Measurements from ENCODE around the gene DEFB108B.
"Not testable (repeated sequence)": the region's sequence is repeated elsewhere in the genome, so short reads cannot be mapped to it uniquely, and the experiment has no call there.

The DEFB108B gene, protein sequence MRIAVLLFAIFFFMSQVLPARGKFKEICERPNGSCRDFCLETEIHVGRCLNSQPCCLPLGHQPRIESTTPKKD

DNA sequence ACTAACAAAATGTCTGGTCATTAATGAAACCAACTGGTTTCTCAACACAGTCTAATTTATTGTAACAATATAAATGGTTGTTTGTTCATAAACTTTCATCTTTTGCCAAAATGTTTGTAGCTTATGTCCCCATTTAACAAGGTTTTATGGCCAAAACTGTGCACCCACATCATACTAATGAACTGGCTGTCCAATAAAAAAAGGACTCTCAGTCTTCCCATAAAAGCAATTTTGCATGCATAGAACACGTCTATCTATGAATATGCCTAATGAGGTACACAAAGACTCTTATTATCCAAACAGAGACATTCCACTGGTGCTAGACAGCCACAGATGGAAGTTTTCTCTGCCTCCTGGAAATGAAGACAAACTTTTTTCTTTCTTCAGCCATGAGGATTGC is at the start of gene DEFB108B:
Gene DEFB108B (plus strand): TSS at position 390 of the 400 bp plus-strand sequence. CDS start 0 bp downstream, at position 390.
- not testable (repeated sequence) for DNase-seq (ENCODE audit: low read depth)

DNA sequence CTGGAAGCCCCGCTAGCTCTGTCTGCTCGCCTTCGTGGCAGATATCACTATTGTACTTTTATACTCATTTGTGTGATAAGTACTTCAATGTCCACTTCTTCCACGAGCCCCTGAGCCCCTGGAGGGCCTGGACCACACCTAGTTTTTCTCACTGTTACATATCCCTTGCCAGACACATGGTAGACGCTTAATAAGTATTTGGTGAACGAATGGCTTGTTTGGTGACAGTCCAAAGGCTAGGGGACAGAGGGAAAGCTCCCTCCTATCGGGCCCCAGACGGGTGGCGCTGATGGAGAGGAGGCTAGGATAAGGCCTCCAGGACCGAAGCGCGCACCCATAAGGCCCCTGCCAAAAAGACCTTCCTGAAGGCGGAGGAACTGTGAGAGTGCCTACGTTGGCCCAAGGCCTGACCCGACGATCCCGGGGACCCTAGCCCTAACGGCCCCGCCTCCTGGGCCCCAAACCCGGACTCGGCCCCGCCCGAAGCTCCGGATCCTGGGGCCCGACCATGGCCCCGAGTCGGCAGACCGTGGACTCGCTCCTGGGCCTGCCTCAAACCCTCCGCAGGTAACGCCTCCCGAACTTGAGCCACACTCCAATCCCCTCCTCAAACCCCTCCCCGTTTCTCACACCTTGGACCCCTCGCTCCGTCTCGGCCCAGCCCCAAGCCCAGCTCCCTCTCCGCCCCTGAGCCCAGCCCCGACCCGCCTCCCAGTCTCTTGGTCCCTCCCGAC is 46.7 kb upstream of the DEFB108B start:
- DNase-seq (ENCODE audit: low read depth), result peak; percentile 3

DNA sequence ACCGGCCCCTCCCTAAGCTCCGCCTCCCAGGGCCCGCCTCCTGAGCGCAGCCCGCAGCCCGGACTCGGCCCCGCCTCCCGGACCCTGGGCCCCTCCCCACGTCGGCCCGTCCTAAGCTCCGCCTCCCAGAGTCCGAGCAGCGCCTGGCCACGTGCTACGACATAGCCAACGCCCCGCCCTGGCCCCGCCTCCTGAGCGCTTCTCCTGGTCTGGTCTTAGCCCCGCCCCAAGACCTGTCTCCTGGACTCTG is 46.2 kb upstream of the DEFB108B start:
- peak; percentile 99 for DNase-seq (ENCODE audit: low read depth)

DNA sequence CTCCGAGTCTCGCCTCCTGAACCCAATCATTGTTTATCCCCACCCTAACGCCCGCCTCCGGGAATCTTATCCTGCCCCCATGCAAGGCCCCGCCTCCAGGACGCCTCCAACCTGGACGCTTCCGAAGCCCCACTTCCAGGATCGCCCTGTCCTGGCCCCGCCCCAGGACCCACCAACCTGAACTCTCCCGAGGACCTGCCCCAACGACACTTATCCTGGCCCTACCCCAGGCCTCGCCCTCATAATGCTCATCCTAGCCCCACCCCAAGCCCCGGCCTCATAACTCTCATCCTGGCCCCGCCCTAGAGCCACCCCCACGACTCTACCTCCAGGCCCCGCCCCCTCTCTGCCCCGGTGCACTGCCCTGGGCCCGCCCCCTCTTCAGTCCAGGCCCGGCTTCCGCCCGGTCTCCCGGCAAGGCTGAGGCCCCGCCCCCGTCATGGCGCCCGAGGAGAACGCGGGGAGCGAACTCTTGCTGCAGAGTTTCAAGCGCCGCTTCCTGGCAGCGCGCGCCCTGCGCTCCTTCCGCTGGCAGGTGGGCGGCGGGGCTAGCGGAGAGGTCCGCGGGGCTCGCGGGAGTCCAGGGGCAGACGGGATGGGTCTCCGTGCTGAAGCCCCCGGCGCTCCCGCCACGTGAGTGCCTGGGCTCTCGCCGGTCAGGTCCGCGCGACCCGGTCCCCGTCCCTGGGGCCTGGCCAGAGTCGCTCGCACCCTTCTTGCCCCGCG is 45.7 kb upstream of the DEFB108B start:
- DNase-seq (ENCODE audit: low read depth), result peak; percentile 85

DNA sequence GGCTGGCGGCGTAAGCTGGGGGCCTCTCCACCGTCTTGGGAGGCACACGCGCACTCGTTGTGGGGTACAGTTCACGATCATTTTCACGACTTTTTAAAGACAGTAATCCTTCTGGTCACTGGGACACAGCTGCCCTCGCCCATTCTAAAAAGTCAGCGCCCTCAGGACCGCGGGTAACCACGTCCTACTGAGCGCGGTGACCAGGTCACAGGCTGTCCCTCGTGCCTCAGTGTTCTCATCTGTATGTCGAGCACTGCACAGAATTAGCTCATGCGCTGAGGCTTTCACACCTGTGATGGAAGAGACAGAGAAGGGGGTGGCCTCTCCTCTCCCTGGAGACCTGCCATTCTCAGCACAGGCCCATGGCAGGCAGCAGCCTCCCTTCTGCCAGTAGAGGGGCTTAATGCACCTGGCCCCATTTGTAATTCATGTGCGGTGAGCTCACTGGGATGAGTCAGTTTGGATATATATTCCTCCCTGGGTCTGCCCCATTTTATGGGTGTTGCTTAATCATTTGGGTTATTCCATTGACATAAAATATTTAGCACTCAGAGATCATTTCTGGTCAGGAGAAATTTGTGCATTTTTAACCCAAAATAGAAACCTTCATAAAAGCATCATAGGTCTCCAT is 45.1 kb upstream of the DEFB108B start:
- DNase-seq (ENCODE audit: low read depth), result not testable (repeated sequence)

DNA sequence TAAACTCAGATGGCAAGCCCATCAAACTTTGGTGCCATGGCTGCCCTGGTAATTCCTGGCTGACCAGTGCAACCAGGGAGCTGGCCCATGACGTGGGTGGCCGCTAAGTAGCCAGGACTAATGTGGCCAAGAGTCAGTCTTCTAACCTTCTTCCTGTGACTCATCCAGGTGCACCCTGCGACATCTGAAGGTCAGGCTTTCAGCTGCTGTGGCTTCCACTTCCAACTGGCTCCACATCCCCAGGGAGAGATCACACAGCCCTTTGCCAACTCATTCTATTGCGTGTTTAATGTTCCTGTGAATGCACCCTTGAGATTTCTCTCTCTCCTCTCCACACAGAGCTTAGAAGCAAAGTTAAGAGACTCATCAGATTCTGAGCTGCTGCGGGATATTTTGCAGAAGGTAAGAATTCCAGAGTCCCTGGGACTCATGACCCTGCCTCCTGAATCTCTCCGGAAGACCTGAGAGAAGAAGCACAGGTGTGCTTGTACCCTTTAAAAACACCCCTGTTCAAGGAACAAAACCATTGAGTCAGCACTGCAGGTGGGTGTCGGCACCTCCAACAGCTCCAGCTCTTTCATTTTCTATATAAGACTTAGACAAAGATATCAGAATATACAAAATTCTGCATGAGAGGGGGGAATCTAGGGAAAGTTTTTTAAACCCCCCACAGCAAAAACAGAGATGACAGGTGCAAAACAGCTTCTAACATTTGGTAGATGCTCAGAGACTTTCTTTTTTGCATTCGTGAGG is 43.4 kb upstream of the DEFB108B start:
- not testable (repeated sequence) for DNase-seq (ENCODE audit: low read depth)

DNA sequence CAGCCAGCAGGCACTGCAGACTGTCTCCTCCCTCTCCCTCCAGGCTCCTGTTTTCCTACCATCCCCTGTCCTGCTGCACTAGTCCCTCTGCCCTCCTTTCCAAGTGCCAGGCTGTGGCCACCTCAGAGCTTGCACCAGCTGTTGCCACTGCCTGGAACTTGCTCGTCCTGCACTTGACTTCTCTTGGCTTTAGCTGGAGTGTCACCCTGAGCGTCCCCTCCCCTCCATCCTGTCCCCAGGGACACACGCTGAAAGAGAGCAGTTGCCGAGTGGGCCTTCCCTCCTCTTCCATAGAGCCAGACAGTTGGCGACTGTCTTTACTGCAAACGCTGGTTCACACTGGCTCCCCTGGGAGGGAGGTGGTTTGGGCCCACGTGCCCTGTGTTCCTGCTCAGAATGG is 41.9 kb upstream of the DEFB108B start:
- DNase-seq (ENCODE audit: low read depth), result not testable (repeated sequence)

DNA sequence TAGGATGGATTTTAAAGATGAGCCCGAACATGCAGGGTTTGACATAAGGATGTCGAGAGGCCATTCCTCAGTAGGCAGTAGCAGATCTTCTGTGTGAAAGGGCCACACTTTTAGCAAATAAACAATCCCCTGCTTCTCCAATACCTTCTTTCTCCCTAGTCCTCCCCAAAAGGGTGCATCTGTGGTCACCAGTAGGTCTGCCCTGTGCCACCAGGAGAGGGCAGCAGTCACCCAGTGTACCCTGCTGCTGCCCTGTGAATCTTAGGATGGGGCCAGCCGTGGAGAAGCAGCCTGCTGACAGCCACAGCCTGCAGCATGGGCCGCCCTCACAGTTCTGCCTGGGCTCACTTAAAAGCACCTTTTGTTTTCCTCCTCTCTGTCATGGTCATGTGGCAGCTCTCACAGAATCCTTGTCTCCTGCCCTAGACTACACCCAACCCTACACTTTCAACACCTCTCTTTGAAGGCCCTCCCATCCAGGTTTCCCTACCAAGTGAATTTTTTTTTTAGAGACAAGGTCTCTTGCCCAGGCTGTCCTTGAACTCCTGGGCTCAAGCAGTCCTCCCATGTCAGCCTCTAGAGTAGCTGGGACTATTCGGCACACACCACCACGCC is 40.3 kb upstream of the DEFB108B start:
- peak; percentile 33 for DNase-seq (ENCODE audit: low read depth)

DNA sequence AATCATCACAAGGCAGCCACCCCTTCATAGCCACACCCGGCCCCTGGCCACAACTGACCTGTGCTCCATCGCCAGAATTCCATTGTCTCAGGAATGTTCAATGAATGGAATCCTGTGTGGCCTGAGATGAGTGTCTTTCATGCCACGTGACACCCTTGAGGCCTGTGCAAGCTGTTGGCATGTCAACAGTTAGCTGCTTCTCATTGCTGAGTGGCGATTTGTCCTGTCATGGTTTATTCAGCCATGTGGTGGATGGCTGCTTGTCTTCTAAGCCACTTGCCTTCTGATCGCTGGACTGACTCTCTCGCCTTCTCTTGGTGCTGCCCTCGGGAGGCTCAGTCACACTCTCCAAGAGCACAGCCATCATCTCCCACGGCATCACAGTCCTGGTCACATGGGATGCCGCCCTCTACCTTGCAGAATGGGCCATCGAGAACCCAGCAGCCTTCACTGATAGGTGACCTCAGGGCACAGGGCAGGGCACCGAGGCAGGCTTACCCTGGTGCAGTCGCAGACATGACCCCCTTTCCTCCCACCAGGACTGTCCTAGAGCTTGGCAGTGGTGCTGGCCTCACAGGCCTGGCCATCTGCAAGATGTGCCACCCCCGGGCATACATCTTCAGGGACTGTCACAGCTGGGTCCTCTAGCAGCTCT is 38.5 kb upstream of the DEFB108B start:
- DNase-seq (ENCODE audit: low read depth), result not testable (repeated sequence)

DNA sequence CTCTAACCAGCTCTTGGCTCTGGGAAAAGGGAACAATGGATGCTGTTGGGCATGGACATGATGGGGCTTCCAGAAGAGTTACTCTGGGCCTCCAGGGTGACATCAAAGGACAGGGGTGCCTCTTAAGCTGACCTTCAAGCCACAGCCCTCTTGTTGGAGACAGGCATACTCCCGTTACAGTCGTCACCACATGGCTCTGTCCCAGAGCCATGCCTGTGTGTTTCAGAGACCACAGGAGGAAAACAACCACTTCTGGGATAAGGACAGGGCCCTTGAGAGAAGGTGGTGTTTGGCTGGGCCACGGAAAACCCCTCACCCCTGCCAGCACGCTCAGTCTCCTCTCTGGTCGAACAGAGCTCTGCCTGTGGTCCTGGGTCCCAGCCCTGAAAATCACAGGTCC is 37.8 kb upstream of the DEFB108B start:
- not testable (repeated sequence) for DNase-seq (ENCODE audit: low read depth)

DNA sequence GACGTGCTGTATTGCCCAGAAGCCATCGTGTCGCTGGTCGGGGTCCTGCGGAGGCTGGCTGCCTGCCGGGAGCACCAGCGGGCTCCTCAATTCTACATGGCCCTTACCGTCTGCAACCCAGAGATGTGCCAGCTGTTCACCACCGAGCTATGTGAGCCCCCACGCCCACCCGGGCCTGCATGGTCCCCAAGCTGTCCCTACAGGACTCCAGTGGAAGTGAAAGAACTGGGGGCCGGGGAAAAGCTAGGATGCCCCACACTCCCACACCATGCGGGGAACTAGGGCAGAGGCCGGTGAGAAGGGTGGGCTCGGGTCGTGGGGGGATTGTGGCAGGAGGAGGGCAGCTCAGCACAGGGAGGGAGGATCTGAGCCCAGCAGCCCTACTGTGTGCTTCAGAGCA is 37.0 kb upstream of the DEFB108B start:
- DNase-seq (ENCODE audit: low read depth), result not testable (repeated sequence)

DNA sequence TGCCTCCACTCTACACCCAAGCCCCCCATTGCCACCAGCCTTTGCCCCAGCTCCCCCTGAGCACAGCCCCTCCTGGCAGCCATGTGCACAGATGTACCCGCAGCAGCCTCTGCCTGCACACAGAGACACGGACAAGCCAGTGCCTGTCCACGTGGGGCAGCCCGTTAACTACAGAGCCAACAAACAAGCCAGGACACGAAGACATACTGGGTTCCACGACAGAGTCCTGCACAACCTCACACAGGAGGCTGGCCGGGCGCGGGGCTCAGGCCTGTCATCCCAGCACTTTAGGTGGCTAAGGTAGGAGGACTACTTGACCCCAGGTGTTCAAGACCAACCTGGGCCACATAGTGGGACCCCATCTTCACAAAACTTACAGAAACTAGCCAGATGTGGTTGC is 36.2 kb upstream of the DEFB108B start:
- not testable (repeated sequence) for DNase-seq (ENCODE audit: low read depth)

DNA sequence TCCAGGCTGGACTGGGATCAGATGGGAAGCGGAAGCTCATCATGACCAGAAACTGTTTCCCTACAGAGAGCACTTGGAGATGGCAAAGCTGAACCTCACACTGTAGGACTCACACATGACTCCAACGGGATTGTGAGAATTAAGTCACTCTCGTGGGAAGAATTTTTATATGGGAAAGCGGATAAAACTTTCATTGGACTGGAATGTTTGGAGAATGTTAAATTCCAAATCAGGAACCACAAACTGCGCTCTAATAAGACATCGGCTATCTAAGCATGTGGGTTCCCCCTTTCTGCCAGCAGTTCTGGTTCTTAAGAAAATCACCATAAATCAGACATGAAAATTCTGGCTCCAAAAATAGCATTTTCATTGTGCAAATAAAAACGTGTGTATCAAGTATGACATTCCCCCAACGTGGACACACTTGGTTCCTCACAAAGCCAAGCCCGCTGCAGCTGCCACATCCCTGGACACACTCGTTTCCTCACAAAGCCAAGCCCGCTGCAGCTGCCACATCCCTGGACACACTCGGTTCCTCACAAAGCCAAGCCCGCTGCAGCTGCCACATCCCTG is 33.4 kb upstream of the DEFB108B start:
- DNase-seq (ENCODE audit: low read depth), result not testable (repeated sequence)

DNA sequence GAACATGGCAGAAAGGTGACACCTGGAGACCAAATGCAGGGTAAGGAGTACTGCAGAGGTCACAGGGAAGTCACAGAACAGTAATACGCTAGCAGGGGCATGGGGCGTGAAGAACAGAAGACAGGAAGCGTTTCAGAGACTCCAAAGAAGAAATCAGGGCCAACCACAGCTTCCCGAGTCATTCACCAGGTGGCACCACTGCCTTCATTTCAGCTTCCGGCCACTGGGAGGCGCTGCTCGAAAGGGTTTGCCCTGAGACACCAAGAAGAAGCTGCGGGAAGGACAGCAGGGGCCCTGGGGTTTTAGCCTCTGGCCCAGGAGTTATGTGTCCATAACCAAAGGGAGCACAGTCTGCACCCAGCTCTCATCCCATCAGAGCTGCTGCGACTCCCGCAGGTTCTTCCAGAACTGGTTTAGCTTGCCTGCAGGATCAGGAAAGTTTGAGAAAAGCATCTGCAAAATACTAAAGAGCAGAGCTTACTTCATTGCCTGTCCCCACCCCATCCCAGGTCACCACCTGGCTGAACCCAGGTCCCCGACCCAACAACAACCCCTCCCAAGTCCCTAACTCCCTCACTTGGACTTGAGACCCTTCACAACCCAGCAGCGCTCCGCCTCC is 32.6 kb upstream of the DEFB108B start:
- DNase-seq (ENCODE audit: low read depth), result peak; percentile 74

DNA sequence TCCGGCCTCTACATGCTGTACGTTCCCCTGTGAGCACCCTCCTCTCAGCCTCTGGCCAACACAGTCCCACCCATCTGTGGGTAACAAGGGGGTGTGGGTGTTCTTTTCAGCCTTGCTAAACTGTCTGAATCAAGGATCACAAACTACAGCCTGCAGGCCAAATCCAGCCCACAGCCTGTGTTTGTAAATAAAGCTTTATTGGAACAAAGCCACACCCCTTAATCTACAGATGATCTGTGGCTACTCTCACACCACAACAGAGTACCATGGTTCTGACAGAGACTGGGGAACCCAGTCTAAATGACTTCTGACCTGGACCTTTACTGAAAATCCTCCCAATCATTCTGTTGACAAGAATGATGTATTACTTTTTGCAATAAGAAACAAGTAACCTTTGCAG is 32.0 kb upstream of the DEFB108B start:
- DNase-seq (ENCODE audit: low read depth), result not testable (repeated sequence)

DNA sequence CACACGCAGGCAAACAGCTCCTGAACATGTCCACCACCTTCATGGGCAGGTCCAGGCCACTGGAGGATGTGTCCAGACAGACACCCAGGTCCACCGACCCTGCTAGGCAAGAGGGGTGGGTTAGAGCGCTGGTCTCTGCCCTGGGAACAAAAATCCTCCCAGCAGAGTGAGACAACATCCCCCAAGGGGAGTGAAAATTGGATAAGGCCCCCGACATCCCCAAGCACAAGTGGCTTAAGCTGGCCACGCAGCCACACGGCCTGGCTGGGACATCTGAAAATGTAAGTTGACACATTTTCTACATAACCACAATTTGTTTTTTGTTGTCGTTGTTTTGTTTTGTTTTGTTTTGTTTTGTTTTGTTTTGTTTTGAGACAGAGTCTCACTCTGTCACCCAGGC is 30.1 kb upstream of the DEFB108B start:
- DNase-seq (ENCODE audit: low read depth), result not testable (repeated sequence)

DNA sequence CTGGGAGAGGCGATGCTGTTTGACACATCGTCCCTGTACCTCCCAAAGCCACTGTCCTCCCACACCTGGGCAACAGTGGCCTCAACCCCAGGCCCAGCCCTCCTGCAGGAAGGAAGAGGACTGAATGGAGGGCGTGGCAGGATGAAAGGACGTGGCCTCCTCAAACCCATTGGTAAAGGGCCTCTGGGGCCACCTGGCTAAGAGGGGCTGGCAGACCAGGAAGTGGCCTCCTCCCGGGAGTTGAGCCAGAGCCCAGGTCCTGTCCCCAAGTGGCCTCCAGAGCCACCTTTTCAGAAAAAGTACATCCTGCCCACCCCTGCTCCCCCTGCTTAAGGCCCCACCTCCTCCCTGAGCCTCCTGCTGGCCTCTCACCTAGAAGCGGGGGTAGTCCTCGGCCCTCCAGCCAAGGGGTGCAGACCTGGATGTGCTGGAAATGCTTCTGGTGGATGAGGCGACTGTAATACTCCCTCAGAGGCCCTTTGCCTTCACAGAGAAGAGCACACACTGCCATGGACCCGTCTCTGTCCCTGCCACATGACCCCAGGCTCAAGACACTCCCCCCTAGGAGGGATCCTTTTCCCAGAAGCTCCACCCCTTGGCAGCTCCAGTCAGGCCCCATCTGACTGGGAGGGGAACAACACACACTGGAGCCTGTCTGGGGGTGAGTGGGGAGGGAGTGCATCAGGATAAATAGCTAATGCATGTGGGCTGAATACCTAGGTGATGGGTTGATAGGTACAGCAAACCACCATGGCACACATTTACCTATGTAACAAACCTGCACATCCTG is 28.6 kb upstream of the DEFB108B start:
- DNase-seq (ENCODE audit: low read depth), result not testable (repeated sequence)

DNA sequence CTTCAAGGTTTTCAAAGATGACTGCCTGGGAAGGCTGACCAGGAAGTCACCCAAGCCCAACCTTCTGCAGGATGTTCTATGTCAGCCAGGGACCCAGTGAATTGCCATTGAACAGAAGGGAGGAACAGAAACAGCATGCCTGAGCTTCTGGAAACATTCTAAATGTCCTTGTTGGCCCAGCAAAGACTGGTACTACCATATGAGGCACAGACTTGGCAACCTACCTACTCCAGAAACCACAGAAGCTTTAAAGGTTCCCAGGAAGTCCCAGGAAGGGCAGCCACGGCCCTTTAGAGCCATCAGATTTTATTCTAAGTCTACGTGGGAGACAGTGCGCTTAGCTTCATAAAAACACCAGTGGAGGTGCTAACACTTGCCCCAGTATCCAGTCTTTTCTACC is 20.5 kb upstream of the DEFB108B start:
- not testable (repeated sequence) for DNase-seq (ENCODE audit: low read depth)

DNA sequence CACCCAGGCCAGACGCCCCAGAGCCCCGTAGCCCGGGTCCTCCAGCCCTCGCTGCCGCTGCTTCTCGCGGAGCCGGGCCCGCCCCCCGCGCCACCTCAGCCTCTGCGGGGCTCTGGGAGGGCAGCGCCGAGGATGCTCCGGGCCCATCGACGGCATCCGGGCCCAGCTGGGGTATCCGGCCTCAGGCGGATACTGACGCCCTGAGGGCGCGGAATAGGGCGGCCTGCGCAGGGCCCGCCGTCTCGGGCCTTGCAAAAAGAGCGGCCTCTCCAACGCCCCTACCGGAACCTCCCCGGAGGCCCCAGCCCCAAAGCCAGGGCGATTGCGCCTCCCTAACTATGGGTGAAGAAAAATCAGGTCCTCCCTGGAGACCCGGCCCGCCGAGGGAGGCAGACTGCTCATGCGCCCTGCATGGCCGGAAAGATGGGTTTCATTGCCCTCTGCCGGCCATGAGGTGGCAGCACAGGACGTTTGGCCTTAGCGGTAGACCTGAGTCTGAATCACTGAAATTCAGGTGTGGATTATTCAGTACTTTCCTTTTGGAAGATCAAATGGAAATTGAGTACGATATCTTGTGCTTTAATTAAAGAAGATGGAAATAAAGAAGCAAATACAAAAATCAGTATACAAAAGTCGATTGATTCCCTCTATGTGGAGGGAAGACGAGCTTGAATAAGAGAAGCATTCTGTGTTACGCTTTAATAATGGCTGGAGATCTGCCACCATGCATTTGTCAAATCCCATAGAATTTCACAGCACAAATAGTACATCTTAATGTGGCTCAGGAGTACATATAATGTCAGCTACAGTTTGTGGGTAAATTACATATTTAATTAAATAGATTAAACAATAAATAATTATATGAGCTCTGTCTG is 19.3 kb upstream of the DEFB108B start:
- peak; percentile 77 for DNase-seq (ENCODE audit: low read depth)

Measured in stimulated activated CD4-positive, alpha-beta T cell treated with anti-CD3 and anti-CD28 coated beads, Interleukin-2, amount 100 ng/mL, for 4 hours (primary cell).